ENCODE data around the gene TMPRSS6. TPM values are rescaled to one million over a fixed set of nuclear protein-coding genes. Genes with fewer than 3 reads are reported as not detected.

TMPRSS6 gene
- total RNA-seq, 2 experiments from 2014 or later: 11.3 to 12.4 TPM

- no peaks in the 10 kb centered on the region for H3K9me3 Mint-ChIP-seq
- no peak overlapping the region for H3K27ac Mint-ChIP-seq
- TF ChIP-seq CTCF (IDR thresholded peaks at IDR 0.05): no peak
- POLR2A ChIA-PET: no interaction called here
- intact Hi-C loops (cut with micrococcal nuclease): no loop called here
- CTCF ChIA-PET: interaction anchor here (1.1 to 2.4 kb wide), 2 partner anchors 16 to 171 kb away, joined by 3 to 8 read pairs; no protein-coding TSS in a partner anchor
- no peaks in the 10 kb centered on the region for H3K27me3 Mint-ChIP-seq
- ATAC-seq: no peak
- no peaks in the 10 kb centered on the region for H3K36me3 Mint-ChIP-seq (ENCODE audit: low read depth)
- DNase-seq: no peak
- H3K4me1 Mint-ChIP-seq (ENCODE audit: low read depth): no peaks in the 10 kb centered on the region
- H3K4me3 Mint-ChIP-seq: no peak overlapping the region
Measured at GRCh38 chr22:37027556-37027955, 82.0 kb downstream of the TMPRSS6 start.

- intact Hi-C loops (cut with micrococcal nuclease): no loop called here
- peaks cover 3% of the 10 kb centered on the region for H3K27me3 Mint-ChIP-seq
- TF ChIP-seq CTCF (IDR thresholded peaks at IDR 0.05): no peak
- H3K4me1 Mint-ChIP-seq (ENCODE audit: low read depth): peaks cover 4% of the 10 kb centered on the region
- DNase-seq (no peak), ATAC-seq (no peak)
- ChIA-PET POLR2A (interaction anchor here (1.0 to 1.5 kb wide), 2 partner anchors 10 to 174 kb away, joined by 4 read pairs; no protein-coding TSS in a partner anchor), CTCF (interaction anchor here (1.4 to 4.1 kb wide), 2 partner anchors 11 to 18 kb away, joined by 3 to 19 read pairs; no protein-coding TSS in a partner anchor)
- H3K4me3 Mint-ChIP-seq: no peak overlapping the region
- no peak overlapping the region for H3K27ac Mint-ChIP-seq
- H3K9me3 Mint-ChIP-seq: no peaks in the 10 kb centered on the region
- no peaks in the 10 kb centered on the region for H3K36me3 Mint-ChIP-seq (ENCODE audit: low read depth)
Measured at GRCh38 chr22:37026325-37026724, 83.2 kb downstream of the TMPRSS6 start.

GRCh38 chr22:37025500-37026070 is 83.9 kb downstream of the TMPRSS6 start:
- ChIA-PET POLR2A (interaction anchor here (1.0 to 1.5 kb wide), 2 partner anchors 11 to 175 kb away, joined by 4 read pairs; no protein-coding TSS in a partner anchor), CTCF (interaction anchor here (1.4 to 4.1 kb wide), 2 partner anchors 12 to 18 kb away, joined by 3 to 19 read pairs; no protein-coding TSS in a partner anchor)
- peaks cover 9% of the 10 kb centered on the region for H3K27me3 Mint-ChIP-seq
- H3K4me1 Mint-ChIP-seq (ENCODE audit: low read depth): peaks cover 4% of the 10 kb centered on the region
- TF ChIP-seq CTCF (IDR thresholded peaks at IDR 0.05): no peak
- no peaks in the 10 kb centered on the region for H3K36me3 Mint-ChIP-seq (ENCODE audit: low read depth)
- H3K4me3 Mint-ChIP-seq: no peak overlapping the region
- H3K27ac Mint-ChIP-seq: no peak overlapping the region
- ATAC-seq (no peak), DNase-seq (no peak)
- intact Hi-C loops (cut with micrococcal nuclease): no loop called here
- no peaks in the 10 kb centered on the region for H3K9me3 Mint-ChIP-seq

GRCh38 chr22:37024339-37025157 is 85.0 kb downstream of the TMPRSS6 start:
- CTCF ChIA-PET: interaction anchor here (1.0 to 4.1 kb wide), 2 partner anchors 10 to 19 kb away, joined by 3 to 19 read pairs; no protein-coding TSS in a partner anchor
- Mint-ChIP-seq H3K36me3 (ENCODE audit: low read depth) (no peaks in the 10 kb centered on the region), H3K27ac (no peak overlapping the region), H3K4me1 (ENCODE audit: low read depth) (peaks cover 6% of the 10 kb centered on the region), H3K4me3 (no peak overlapping the region), H3K27me3 (peaks cover 17% of the 10 kb centered on the region), H3K9me3 (no peaks in the 10 kb centered on the region)
- POLR2A ChIA-PET: no interaction called here
- TF ChIP-seq CTCF (IDR thresholded peaks at IDR 0.05): no peak
- DNase-seq (no peak), ATAC-seq (no peak)
- intact Hi-C loops (cut with micrococcal nuclease): no loop called here
